DMS53 (cell line): Measurements from ENCODE around the gene ZBTB46.
A peak's percentile ranks its signal among the peaks of the same experiment; 100 is the strongest.
"Not testable (repeated sequence)": the region's sequence is repeated elsewhere in the genome, so short reads cannot be mapped to it uniquely, and the experiment has no call there.

Source experiments
- DNase-seq: peaks from one replicate; lab custom pipeline; 2025; lab: John Stamatoyannopoulos, UW

The ZBTB46 gene

DNA sequence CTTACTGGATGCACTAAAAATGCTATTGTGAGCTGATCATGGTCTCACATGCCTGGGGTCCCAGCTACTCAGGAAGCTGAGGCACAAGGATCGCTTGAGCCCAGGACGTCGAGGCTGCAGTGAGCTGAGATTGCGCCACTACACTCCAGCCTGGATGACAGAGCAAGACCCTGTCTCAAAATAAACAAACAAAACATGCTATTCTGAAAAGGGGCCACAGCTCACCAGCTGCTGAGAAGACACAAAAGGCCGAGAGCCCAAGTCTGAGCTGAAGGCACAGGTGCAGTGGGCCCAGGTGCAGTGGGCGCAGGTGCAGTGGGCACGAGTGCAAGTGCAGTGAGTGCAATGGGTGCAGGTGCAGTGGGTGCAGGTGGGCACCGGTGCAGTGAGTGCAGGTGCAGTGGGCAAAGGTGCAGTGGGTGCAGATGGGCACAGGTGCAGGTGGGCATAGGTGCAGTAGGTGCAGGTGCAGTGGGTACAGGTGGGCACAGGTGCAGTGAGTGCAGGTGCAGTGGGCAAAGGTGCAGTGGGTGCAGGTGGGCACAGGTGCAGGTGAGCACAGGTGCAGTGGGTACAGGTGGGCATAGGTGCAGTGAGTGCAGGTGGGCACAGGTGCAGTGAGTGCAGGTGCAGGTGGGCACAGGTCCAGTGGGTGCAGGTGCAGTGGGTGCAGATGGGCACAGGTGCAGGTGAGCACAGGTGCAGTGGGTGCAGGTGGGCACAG lies 16.0 kb downstream of the ZBTB46 start:
- DNase-seq: no peak

DNA sequence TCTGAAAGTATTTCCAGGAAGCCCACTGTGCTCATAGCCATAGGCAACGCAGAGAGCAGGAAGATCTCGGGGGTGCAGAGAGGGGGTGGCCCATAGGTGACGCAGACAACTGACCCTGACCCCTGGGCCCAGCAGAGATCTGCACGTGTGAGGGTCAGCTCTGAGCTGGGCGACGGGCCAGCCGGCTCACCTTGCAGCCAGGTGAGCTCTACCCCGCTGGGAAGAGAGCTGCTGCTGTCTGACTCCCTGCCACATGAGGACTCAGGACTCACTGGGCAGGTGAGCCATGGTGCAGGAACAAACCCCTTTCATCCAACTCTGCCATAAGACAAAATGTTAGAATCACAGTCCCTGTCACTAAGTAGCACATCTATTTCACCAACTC lies 19.6 kb downstream of the ZBTB46 start:
- no peak for DNase-seq

DNA sequence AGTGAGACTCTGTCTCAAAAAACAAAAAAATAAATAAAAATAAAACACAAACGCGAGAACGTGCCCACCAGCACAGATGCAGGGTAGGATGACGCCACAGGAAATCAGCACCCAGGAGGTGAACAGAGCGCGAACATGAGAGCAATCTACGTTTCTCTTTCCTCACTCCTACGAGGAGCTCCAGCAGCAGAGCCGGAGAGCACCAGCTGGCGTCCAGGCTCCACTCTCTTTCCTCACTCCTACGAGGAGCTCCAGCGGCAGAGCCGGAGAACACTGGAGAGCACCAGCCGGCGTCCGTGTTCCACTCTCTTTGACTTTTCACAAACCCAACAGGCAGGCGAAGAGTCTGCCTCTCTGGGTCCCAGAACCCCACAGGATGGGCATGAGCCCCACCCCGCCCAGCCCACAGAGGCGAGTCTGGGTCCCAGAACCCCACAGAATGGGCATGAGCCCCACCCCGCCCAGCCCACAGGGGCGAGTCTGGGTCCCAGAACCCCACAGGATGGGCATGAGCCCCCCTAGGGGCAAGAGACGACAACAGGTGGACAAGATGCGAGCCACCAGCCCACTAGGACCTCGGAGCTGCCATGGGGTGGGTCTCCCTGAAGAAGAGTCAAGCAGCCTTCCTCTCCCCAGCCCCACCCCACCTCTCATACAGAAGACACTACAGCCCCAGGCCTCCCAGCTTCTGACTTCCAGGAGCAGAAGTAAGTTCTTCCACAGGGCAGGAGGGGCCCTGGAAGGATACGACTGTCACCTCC lies 20.2 kb downstream of the ZBTB46 start:
- DNase-seq: peak; percentile 43

DNA sequence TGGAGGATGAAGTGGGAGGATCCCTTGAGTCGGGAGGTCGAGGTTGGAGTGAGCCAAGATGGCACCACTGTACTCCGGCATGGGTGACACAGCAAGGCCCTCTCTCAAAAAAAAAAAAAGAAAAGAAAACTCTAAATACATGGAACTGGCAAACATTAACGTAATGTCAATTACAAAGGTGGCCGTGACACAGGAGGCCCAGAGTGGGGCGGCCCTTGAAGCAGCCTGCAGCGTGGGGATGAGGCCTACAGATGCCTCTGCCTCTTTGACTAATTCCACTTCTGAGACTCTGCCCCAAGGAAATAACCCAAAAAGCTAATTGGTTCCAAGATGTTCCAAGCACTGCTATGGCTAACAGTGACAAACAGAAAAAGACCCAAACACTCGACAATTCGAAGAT lies 21.2 kb downstream of the ZBTB46 start:
- no peak for DNase-seq

DNA sequence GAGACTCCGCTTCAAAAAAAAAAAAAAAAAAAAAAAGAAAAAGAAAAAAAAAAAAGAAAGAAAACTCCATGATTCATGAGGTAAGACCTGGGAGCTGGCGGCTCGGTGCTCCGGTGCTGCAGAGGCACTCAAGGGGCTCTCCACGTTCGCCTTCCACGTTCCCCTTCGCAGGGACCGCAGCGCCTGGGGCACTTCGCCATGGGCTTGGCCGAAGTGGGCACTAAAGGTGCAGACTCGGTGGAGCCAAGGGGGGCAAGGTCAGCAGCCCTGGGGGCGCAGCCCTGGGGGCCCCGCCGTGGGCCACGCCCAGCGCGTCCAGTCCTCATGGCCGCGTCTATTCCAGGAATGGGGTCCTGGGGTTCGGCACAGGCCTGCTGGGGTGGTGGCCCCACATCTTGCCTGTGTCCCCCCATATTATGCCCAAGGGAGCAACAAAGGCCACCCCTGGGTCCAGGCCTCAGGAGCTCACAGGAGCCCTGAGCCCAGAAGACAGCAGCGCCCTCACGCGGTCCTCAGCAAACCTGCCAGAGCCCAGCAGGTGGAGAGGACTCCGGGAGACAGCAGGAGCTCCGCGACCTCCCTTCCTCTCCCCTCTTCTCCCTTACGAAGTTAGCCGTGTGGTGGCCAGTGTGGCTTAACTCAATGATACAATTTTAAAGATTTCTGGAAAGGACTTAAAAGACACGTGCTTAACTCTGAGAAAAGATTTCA lies 21.9 kb downstream of the ZBTB46 start:
- peak; percentile 54 for DNase-seq

DNA sequence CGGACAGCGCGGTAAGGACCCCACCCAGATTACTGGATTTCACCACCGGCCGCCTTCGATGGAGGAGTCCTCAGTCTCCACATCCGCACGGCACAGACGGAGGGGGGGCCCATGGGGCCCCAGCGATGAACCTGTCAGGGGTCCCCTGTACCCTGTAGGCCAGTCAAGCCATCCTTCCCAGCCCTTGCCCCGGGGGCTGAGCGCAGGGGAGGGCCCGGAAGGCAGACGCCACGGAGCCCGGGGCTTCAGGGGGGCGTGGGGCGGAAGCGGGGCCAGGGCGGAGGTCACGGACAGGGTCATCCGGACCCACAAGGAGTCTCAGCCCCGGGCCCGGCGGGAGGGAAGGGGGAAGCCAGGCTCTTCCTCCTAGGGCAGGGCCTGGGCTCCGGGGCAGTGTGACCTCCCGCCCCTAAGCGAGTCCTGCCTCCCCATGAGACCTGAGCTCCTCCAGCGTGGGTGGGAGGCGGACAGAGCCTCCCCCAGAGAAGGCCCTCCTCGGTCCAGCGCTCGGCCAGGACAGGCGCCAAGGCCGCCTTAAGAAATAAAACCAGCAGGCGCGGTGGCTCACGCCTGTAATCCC lies 22.8 kb downstream of the ZBTB46 start:
- DNase-seq: no peak

DNA sequence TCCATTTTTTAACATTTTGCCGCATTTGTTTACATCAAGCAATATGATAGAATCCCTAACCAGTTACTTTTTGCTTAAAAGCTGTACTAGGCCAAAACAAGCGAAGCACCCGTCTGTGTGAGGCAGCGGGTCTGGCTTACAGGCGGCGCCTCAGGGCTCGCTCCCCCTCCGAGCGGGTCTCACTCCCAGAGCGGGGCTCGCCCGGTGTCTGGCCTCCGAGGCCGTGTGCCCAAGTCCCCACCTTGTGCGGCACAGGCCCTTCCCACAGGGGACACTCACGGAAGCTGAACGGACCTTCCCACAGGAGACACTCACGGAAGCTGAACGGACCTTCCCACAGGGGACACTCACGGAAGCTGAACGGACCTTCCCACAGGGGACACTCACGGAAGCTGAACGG lies 23.4 kb downstream of the ZBTB46 start:
- DNase-seq: no peak

DNA sequence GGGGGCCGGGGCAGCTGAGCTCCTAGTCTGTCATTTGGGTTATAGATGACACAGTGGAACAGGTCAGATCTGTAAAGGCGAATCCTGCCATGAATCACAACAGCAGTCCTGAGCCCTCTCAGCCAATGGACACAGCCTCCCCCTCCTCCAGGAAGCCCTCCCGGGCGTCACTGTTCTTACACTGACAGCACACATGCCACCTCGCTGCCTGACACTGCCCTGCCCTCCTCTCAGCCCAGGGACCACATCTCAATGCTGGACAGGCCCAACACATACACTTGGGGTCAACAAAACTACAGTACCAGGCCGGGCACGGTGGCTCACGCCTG lies 26.8 kb downstream of the ZBTB46 start:
- no peak for DNase-seq

DNA sequence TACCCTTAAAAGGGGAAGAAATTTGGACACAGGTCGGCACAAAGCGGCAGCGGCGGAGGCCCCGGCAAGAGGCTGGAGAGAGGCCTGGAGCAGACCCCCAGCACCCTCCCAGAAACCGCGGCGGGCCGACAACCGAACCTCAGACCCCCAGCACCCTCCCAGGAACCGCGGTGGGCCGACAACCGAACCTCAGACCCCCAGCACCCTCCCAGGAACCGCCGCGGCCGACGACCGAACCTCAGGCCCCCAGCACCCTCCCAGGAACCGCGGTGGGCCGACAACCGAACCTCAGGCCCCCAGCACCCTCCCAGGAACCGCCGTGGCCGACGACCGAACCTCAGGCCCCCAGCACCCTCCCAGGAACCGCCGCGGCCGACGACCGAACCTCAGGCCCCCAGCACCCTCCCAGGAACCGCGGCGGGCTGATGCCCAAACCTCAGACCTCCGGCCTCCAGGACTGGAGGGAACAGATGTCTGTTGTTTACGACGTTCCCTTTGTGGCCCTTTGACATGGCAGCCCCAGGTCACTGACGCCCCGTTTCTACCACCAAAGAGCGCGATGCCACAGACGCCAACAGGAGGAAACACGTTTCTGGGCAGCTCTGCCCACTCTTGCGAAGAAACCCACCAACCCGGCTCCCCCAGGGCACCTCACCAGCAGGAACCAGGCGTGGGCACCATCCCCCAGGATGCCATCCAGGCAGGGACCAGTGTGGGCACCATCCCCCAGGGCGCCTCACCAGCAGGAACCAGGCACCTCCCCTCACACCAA lies 28.4 kb downstream of the ZBTB46 start:
- DNase-seq: no peak

DNA sequence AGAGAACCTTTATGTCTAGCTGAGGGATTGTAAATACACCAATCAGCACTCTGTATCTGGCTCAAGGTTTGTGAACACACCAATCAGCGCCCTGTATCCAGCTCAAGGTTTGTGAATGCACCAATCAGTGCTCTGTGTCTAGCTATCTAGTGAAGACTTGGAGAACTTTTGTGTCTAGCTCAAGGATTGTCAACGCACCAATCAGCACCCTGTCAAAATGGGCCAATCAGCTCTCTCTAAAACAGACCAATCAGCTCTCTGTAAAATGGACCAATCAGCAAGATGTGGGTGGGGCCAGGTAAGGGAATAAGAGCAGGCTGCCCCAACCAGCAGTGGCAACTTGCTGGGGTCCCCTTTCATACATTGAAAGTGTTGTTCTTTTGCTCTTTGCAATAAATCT lies 29.9 kb downstream of the ZBTB46 start:
- DNase-seq: not testable (repeated sequence)

DNA sequence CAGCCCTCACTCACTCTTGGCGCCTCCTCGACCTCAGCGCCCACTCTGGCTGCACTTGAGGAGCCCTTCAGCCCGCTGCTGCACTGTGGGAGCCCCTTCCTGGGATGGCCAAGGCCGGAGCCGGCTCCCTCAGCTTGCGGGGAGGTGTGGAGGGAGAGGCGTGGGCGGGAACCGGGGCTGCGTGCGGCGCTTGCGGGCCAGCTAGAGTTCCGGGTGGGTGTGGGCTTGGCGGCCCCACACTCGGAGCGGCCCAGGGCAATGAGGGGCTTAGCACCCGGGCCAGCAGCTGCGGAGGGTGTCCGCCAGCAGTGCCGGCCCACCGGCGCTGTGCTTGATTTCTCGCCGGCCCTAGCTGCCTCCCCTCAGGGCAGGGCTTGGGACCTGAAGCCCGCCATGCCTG lies 30.7 kb downstream of the ZBTB46 start:
- DNase-seq: not testable (repeated sequence)

DNA sequence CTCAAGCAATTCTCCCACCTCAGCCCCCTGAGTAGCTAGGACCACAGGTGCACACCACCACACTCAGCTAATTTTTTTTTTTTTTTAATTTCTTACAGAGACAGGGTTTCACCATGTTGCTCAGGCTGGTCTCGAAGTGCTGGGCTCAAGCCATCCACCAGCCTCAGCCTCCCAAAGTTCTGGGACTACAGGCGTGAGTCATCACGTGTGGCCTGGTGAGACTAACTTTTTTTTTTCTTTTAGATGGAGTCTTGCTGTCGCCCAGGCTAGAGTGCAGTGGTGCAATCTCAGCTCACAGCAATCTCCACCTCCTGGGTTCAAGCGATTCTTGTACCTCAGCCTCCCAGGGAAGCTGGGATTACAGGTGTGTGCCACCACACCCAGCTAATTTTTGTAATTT lies 31.9 kb downstream of the ZBTB46 start:
- not testable (repeated sequence) for DNase-seq

DNA sequence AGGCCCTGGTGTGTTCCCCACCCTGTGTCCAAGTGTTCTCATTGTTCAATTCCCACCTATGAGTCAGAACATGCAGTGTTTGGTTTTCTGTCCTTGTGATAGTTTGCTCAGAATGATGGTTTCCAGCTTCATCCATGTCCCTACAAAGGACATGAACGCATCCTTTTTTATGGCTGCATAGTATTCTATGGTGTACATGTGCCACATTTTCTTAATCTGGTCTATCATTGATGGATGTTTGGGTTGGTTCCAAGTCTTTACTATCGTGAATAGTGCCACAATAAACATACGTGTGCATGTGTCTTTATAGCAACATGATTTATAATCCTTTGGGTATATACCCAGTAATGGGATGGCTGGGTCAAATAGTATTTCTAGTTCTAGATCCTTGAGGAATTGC lies 33.9 kb downstream of the ZBTB46 start:
- not testable (repeated sequence) for DNase-seq

DNA sequence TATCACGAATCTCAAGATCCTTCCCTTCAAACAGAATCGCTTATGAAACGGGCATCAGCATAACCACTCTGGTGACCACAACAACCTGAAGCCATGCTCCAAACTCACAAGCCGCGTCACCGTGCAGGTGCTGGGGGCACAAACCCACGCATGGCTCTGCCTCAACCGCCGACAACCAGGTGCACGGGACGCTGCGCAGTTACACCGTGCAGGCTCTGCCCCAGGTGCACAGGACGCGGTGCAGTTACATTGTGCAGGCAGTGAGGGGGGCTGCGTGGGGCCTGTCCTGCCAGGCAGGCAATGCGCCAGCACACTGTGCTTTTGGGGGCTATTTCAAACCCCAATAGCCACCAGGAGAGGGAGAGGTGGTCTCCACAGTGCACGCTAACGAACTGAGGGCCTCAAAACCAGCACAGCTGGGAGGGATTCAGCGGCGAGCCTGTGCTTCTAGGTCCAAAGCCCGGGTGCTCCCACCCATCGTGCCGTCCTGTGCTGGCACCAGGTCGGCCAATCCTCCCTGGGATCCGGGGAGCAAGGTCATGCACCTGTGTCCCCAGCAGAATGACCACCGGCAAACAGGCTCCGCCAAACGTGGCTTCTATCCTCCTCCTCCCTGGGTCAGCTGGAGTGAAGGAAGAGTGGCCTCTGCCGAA lies 35.8 kb downstream of the ZBTB46 start:
- no peak for DNase-seq

DNA sequence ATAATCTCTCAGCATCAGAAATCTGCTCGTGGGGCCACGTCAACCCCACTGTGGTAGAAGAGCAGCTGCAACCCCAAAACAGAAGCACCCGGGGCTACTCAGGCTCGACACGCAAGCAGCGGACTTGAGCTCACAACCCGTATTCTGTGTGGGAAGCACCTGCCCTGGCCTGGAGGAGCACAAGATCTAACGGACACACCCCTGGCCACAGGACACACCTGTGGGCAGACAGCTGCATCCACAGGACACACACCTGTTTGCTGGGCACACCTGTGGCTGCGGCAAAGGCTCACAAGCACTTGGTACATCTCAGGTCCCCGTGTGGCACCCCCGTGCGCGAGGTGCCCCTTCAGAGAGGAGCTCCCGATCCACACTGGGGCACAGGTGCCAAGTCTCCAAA lies 36.5 kb downstream of the ZBTB46 start:
- DNase-seq: peak; percentile 37

DNA sequence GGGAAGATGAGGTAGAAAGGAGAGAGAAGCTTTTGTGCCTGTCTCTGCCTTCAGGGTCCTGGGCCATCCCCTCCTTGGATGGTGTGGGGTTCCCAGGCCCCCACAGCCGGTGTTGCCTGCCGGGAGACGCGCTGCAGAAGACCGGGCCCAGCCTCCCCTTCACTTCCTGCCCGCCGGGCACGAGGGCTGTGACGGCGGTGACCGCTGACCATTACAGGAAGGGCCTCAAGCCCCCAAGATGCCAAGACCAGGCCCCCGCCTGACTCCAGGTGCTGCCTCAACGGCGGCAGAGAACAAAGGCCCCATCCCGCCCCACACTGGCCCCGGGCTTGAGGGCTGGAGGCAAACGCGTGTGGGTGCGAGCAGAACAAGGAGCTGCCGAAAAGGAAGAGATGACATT lies 38.2 kb downstream of the ZBTB46 start:
- DNase-seq: no peak

DNA sequence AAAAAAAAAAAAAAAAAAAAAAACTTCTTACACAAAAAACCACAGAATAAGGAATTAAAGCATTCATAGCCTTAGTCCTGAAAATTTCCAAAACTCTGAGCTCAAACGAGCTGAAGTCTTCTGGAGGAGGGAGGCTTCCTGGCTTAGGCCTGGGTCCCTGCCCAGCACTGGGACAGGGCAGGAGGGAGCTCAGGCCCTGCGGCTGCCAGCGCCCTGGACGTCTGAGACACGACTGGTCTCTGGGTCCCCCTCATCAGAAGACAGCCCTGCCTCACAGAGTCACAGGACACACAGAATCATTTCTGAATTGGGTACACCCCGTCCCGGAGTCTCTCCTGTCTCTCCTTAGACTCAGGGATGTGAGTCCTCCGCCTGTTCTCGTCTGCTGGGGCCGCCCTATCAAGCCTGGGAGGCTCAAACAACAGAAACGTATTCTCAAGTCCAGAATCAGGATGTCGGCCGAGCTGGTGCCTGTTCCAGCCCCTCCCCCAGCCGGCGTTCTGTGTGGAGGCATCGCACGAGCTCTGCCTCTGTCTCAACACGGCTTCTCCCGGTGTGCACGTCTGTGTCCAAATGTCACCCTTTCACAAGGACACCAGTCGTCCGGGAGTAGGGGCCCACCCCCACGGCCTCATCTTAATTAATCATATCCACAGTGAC lies 39.4 kb downstream of the ZBTB46 start:
- DNase-seq: no peak

DNA sequence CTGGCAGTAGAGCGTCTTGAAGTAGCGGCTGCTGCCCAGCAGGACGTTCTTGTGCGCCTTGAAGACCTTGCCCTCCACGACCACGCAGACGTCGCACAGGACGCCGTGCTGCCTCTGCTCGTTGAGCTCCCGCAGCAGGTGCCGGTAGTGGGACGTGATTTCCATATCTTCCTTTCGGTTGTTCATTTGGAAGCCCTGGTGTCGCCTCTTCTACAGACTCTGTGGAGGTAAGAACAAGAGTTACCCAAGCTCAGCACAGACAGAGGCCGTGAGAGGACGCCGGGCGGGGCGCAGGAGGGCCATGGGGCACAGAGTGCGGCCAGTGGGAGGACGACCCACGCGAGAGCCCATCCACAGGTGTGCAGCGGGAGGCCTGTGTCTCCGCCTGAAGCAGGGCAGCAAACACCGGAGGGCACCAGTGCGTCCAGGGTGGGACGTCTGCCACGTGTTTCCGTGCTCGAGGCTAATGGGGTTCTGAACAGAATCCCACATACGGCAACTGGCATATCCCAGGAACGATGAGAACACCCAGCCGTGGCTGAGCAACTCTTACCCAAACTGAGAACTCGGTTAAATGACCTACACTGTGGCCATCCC lies 40.4 kb downstream of the ZBTB46 start:
- no peak for DNase-seq

DNA sequence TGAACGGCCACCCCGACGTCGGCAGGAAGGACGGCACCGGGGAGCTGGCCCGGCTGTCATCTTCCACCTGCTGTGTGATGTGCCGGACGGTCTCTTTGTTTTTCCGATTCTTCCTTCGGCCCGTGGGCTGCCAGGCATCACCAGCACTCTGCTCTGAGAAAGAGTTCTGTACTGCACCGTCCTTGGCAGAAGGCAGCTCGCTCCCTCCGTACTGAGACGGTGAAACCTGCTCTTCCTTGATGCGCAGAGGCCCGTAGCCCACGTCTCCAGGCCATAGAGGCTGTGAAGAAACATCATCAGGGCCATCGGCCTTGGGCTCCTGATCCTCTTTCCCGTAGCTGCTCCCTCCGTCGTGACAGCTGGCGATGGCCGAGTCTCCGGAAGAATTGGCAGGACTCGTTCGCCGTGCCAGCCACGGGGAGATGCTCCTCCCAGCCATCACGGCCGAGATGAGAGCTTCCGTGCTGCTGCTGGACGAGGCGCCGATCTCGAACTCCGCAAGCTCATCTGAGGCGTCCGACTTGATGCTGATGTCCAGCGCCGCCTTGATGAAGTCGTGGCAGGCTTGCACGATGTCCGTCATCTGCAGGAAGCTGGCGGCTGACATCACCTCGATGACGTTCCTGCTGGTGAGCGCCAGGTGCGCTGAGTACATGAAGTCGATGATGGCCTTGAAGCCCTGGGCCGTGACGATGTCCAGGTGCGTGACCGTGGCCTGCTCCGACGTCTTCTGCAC lies 41.1 kb downstream of the ZBTB46 start:
- DNase-seq: peak; percentile 89

DNA sequence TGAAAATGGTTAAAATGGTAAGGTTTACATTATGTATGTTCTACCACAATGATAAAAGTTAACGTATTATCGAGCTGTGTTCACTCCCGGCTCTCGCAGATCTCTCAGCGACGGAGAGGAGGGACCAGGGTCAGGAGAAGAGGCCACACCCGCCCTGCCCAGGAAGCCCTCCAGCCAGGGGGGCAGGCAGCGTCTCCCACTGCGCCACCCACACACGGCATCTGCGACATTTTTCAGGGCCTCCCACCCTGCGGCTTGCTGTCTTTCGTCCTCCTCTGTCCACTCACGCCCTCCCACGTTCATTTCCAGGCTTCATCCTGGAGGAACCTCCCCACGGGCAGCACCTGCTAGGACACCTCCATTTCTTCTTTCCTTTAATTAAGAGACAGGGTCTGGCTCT lies 43.3 kb downstream of the ZBTB46 start:
- DNase-seq: no peak
